IMR-90 (cell line): ENCODE results near the gene MYT1. TPM values are rescaled to one million over a fixed set of nuclear protein-coding genes. Genes with fewer than 3 reads are reported as not detected.

Experiments
- ATAC-seq: fragments of 200-7000 bp; cut with Tn5 transposase; 2 replicates; pipeline ENCODE4 v1.9.1; 2020; ENCODE audit warnings: low read depth, mild to moderate bottlenecking, moderate library complexity
- BruUV-seq: library from RNA; stranded (reverse); fragments of 400-500 nt; replicated peaks from 2 replicates; lab custom pipeline; 2021; lab: Mats Ljungman, UMichigan
- CTCF ChIA-PET: fragments of 300-600 bp; formaldehyde crosslinking; extraction: SDS; loops from one replicate; lab custom pipeline; 2021; ENCODE audit warnings: antibody characterized with exemption; lab: Yijun Ruan, JAX
- POLR2A ChIA-PET: fragments of 300-600 bp; sonication (Branson Sonifier 250); formaldehyde crosslinking; loops from one replicate; lab custom pipeline; 2022; ENCODE audit warnings: antibody characterized with exemption; ENCODE audit not compliant: unreplicated experiment; lab: Charles Lee
- DNase-seq: peaks from one replicate; pipeline ENCODE4 v3.0.0; 2013
- H2AFZ ChIP-seq: replicated peaks from 2 replicates; pipeline ENCODE3; 2013; ENCODE audit warnings: low read length, mild to moderate bottlenecking; ENCODE audit not compliant: poor library complexity
- H2AK5ac ChIP-seq: 2 replicates; pipeline ENCODE4 v1.6.1; 2013; ENCODE audit warnings: low read depth, low read length, inconsistent platforms
- H2AK9ac ChIP-seq: replicated peaks from 2 replicates; pipeline ENCODE3; 2013; ENCODE audit warnings: mild to moderate bottlenecking, low read depth, low read length, moderate library complexity; ENCODE audit not compliant: poor library complexity
- H2BK120ac ChIP-seq: 2 replicates; pipeline ENCODE4 v1.6.1; 2013; ENCODE audit warnings: low read depth, low read length, inconsistent platforms
- H2BK15ac ChIP-seq: 3 replicates; pipeline ENCODE4 v1.6.1; 2013; ENCODE audit warnings: low read depth, low read length, inconsistent platforms
- H2BK20ac ChIP-seq: 2 replicates; pipeline ENCODE4 v1.6.1; 2013; ENCODE audit warnings: low read depth, mild to moderate bottlenecking, inconsistent platforms, low read length, moderate library complexity
- H2BK5ac ChIP-seq: 2 replicates; pipeline ENCODE4 v1.6.1; 2013; ENCODE audit warnings: mild to moderate bottlenecking, low read depth, low read length, inconsistent platforms; ENCODE audit not compliant: poor library complexity, severe bottlenecking
- H3K14ac ChIP-seq: replicated peaks from 2 replicates; pipeline ENCODE4 v1.6.1; 2013; ENCODE audit warnings: low read depth, low read length, inconsistent platforms
- H3K18ac ChIP-seq: 2 replicates; pipeline ENCODE4 v1.6.1; 2013; ENCODE audit warnings: low read depth, low read length, control low read depth
- H3K23ac ChIP-seq: 2 replicates; pipeline ENCODE4 v1.6.1; 2013; ENCODE audit warnings: low read depth, low read length, inconsistent platforms
- H3K27ac ChIP-seq: 2 replicates; pipeline ENCODE4 v1.5.1; 2013; ENCODE audit warnings: mild to moderate bottlenecking, control low read depth, low read length; ENCODE audit not compliant: insufficient read depth
- H3K27me3 ChIP-seq: 2 replicates; pipeline ENCODE4 v1.6.1; 2013; ENCODE audit warnings: low read length; ENCODE audit not compliant: control insufficient read depth, insufficient read depth
- H3K36me3 ChIP-seq: 2 replicates; pipeline ENCODE4 v1.6.1; 2013; ENCODE audit warnings: low read length, mixed read lengths; ENCODE audit not compliant: control insufficient read depth, insufficient read depth
- H3K4ac ChIP-seq: 2 replicates; pipeline ENCODE4 v1.6.1; 2013; ENCODE audit warnings: low read depth, low read length, inconsistent platforms
- H3K4me1 ChIP-seq: 2 replicates; pipeline ENCODE4 v1.6.1; 2013; ENCODE audit warnings: low read length, mixed read lengths; ENCODE audit not compliant: control insufficient read depth, insufficient read depth
- H3K4me2 ChIP-seq: 2 replicates; pipeline ENCODE4 v1.6.1; 2013; ENCODE audit warnings: low read depth, mild to moderate bottlenecking, control low read depth, low read length, moderate library complexity
- H3K4me3 ChIP-seq: 2 replicates; pipeline ENCODE4 v1.5.1; 2013; ENCODE audit warnings: low read depth, mild to moderate bottlenecking, control low read depth, low read length, moderate library complexity; ENCODE audit not compliant: insufficient read depth
- H3K56ac ChIP-seq: 2 replicates; pipeline ENCODE4 v1.6.1; 2013; ENCODE audit warnings: low read length, inconsistent platforms; ENCODE audit not compliant: insufficient read depth; ENCODE audit errors: extremely low read depth
- H3K79me1 ChIP-seq, 2 experiments: 2 replicates each; pipeline ENCODE4 v1.6.1; 2013; ENCODE audit warnings: low read length in 2 of 2, inconsistent platforms in 1 of 2, low read depth in 1 of 2
- H3K9ac ChIP-seq: 2 replicates; pipeline ENCODE4 v1.6.1; 2013; ENCODE audit warnings: low read depth, low read length, control low read depth
- H3K9me1 ChIP-seq: 2 replicates; pipeline ENCODE4 v1.6.1; 2013; ENCODE audit warnings: low read length, inconsistent platforms; ENCODE audit not compliant: insufficient read depth
- H3K9me3 ChIP-seq: 2 replicates; pipeline ENCODE4 v1.6.1; 2013; ENCODE audit warnings: low read length; ENCODE audit not compliant: control insufficient read depth, insufficient read depth
- H4K20me1 ChIP-seq: 2 replicates; pipeline ENCODE4 v1.6.1; 2013; ENCODE audit warnings: low read length, inconsistent platforms; ENCODE audit not compliant: insufficient read depth
- H4K5ac ChIP-seq: 2 replicates; pipeline ENCODE4 v1.6.1; 2013; ENCODE audit warnings: mild to moderate bottlenecking, low read depth, low read length, control low read depth
- H4K8ac ChIP-seq, 2 experiments: 2 replicates each; pipeline ENCODE4 v1.6.1; 2013; ENCODE audit warnings: low read depth in 2 of 2, low read length in 2 of 2, control low read depth in 1 of 2, inconsistent platforms in 1 of 2
- H4K91ac ChIP-seq: 2 replicates; pipeline ENCODE4 v1.6.1; 2013; ENCODE audit warnings: low read depth, low read length, inconsistent platforms; ENCODE audit not compliant: insufficient read depth
- BHLHE40 ChIP-seq: fragments of 150-350 bp; IDR thresholded peaks from 2 replicates; pipeline ENCODE4 v1.6.1; 2016; ENCODE audit warnings: mild to moderate bottlenecking, low read depth, low read length
- CEBPB ChIP-seq: IDR thresholded peaks from 2 replicates; pipeline ENCODE4 v1.6.1; 2012; ENCODE audit warnings: low read depth, low read length, improper control_type of control experiment
- CHD1 ChIP-seq: IDR thresholded peaks from 2 replicates; pipeline ENCODE4 v1.6.1; 2012; ENCODE audit warnings: low read depth, low read length, improper control_type of control experiment
- FOS ChIP-seq: fragments of 150-350 bp; IDR thresholded peaks from 2 replicates; pipeline ENCODE4 v1.6.1; 2016; ENCODE audit warnings: low read depth, low read length
- MAFK ChIP-seq: IDR thresholded peaks from 2 replicates; pipeline ENCODE4 v1.6.1; 2012; ENCODE audit warnings: low read depth, low read length, improper control_type of control experiment
- MXI1 ChIP-seq: IDR thresholded peaks from 2 replicates; pipeline ENCODE4 v1.6.1; 2012; ENCODE audit warnings: low read depth, mild to moderate bottlenecking, low read length, moderate library complexity, borderline replicate concordance
- NFE2L2 ChIP-seq: fragments of 150-350 bp; IDR thresholded peaks from 2 replicates; pipeline ENCODE4 v1.6.1; 2016; ENCODE audit warnings: low read depth, mild to moderate bottlenecking, low read length
- POLR2A ChIP-seq: IDR thresholded peaks from 2 replicates; pipeline ENCODE4 v1.6.1; 2012; ENCODE audit warnings: mild to moderate bottlenecking, low read depth, low read length
- RAD21 ChIP-seq: IDR thresholded peaks from 2 replicates; pipeline ENCODE4 v1.6.1; 2012; ENCODE audit warnings: low read length, improper control_type of control experiment
- SMC3 ChIP-seq: fragments of 150-350 bp; IDR thresholded peaks from 2 replicates; pipeline ENCODE4 v1.6.1; 2016; ENCODE audit warnings: low read depth, mild to moderate bottlenecking, antibody characterized with exemption, low read length, moderate library complexity
- WGBS, 2 experiments: methylation state at CpG; one replicate each; pipeline versions ENCODE4 v1.1.5 to v1.1.7; 2013; ENCODE audit warnings: missing lambda C conversion rate in 2 of 2; ENCODE audit not compliant: insufficient read length in 1 of 2; ENCODE audit errors: extremely low coverage in 2 of 2; 5-methylcytosine and 5-hydroxymethylcytosine counted together
- dilution Hi-C: fragments of 300-500 bp; cut with HindIII; formaldehyde crosslinking; loops from one replicate; pipeline ENCODE4 v1.14.3; 2018; ENCODE audit warnings: low sequenced_read_pairs; ENCODE audit not compliant: unreplicated experiment
- in situ Hi-C: fragments of 300-500 bp; cut with MboI; formaldehyde crosslinking; loops from 3 replicates; pipeline ENCODE4 v1.14.3; 2019; ENCODE audit warnings: low sequenced_read_pairs, inconsistent platforms, mixed read lengths
- intact Hi-C: fragments of 100-400 bp; cut with micrococcal nuclease; formaldehyde crosslinking; loops from 2 replicates; pipeline ENCODE4 v1.10.0; 2022
- polyA plus RNA-seq, 3 experiments: library from polyadenylated mRNA; depleted of rRNA; stranded (reverse); fragments of >200 nt; gene quantifications; 2 replicates each; pipeline ENCODE4 v1.2.3, GENCODE V29; 2012; ENCODE audit warnings: low replicate concordance in 1 of 3
- total RNA-seq: library from RNA; depleted of rRNA; stranded (reverse); fragments of >200 nt; gene quantifications from 2 replicates; pipeline ENCODE4 v1.2.3, GENCODE V29; 2012
- TF ChIP-seq, protein P1 (sequence below): conservative IDR thresholded peaks from 2 replicates; pipeline ENCODE4 v1.5.1; 2012; ENCODE audit warnings: mild to moderate bottlenecking, low read depth, low read length, improper control_type of control experiment
- TF ChIP-seq, protein P2 (sequence below): fragments of 150-350 bp; IDR thresholded peaks from 2 replicates; pipeline ENCODE4 v1.6.1; 2016; ENCODE audit warnings: low read depth, mild to moderate bottlenecking, low read length, moderate library complexity, borderline replicate concordance

The MYT1 gene
- total and polyA plus RNA-seq, 2 of the 4 experiments (the other 2 are of a cell fraction), result not detected

DNA sequence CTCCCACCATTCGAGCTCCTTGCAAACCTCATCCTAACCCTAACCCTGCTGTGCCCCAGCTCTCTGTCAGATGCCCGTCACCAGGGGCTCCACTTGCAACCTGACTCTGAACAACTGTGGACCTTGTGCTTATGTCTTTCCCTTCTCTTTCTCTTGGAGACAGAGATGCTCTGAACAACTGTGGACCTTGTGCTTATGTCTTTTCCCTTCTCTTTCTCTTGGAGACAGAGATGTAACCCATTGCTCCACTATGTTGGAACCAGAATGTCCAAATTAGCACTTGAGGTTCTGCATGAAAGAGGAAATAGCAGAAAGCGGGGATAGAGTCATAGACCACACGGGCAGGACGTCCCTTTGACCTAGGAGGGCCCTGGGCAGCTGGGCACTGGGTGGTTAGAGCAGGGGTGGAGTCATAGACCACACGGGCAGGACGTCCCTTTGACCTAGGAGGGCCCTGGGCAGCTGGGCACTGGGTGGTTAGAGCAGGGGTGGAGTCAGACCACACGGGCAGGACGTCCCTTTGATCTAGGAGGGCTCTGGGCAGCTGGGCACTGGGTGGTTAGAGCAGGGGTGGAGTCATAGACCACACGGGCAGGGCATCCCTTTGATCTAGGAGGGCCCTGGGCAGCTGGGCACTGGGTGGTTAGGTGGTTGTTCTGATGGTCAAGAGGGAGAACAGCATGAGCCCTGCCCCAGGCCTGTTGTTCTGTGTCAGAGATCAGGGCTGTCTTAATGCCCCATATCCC, 113.5 kb downstream of the MYT1 start:
- TF ChIP-seq POLR2A, result no peak
- TF ChIP-seq FOS, result no peak
- TF ChIP-seq NFE2L2, result no peak
- TF ChIP-seq, protein P1, sequence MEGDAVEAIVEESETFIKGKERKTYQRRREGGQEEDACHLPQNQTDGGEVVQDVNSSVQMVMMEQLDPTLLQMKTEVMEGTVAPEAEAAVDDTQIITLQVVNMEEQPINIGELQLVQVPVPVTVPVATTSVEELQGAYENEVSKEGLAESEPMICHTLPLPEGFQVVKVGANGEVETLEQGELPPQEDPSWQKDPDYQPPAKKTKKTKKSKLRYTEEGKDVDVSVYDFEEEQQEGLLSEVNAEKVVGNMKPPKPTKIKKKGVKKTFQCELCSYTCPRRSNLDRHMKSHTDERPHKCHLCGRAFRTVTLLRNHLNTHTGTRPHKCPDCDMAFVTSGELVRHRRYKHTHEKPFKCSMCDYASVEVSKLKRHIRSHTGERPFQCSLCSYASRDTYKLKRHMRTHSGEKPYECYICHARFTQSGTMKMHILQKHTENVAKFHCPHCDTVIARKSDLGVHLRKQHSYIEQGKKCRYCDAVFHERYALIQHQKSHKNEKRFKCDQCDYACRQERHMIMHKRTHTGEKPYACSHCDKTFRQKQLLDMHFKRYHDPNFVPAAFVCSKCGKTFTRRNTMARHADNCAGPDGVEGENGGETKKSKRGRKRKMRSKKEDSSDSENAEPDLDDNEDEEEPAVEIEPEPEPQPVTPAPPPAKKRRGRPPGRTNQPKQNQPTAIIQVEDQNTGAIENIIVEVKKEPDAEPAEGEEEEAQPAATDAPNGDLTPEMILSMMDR, result no peak
- TF ChIP-seq SMC3, result no peak
- no peak for TF ChIP-seq MAFK
- TF ChIP-seq CHD1, result no peak
- no peak for TF ChIP-seq CEBPB
- no peak for TF ChIP-seq RAD21
- no peak for TF ChIP-seq BHLHE40
- no peak for TF ChIP-seq MXI1
- TF ChIP-seq, protein P2, sequence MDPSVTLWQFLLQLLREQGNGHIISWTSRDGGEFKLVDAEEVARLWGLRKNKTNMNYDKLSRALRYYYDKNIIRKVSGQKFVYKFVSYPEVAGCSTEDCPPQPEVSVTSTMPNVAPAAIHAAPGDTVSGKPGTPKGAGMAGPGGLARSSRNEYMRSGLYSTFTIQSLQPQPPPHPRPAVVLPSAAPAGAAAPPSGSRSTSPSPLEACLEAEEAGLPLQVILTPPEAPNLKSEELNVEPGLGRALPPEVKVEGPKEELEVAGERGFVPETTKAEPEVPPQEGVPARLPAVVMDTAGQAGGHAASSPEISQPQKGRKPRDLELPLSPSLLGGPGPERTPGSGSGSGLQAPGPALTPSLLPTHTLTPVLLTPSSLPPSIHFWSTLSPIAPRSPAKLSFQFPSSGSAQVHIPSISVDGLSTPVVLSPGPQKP, result no peak
- Histone ChIP-seq H2AK5ac (no peak overlapping the region), H3K14ac (no peak overlapping the region), H2BK120ac (no peak overlapping the region), H3K9ac (no peak overlapping the region), H2BK5ac (no peak overlapping the region), H3K9me3 (no peaks in the 10 kb centered on the region), H3K4ac (no peak overlapping the region), H3K9me1 (no peaks in the 10 kb centered on the region; the same call in 1 of the 2 replicates), H3K56ac (no peak overlapping the region), H2AK9ac (no peak overlapping the region), H4K91ac (no peak overlapping the region), H3K36me3 (peaks cover 7% of the 10 kb centered on the region), H3K23ac (no peak overlapping the region), H3K4me3 (no peak overlapping the region), H3K4me2 (no peak overlapping the region), H3K27ac (no peak overlapping the region), H4K5ac (no peak overlapping the region), H3K18ac (no peak overlapping the region), H4K8ac (no peak overlapping the region), H3K27me3 (peaks cover under 1% of the 10 kb centered on the region; the same call in 1 of the 2 replicates), H2BK20ac (no peak overlapping the region), H3K79me1 (no peaks in the 10 kb centered on the region), H3K4me1 (no peaks in the 10 kb centered on the region), H2AFZ (no peak overlapping the region), H2BK15ac (no peak overlapping the region), H4K20me1 (no peaks in the 10 kb centered on the region)
- in situ Hi-C loops (no loop called here), intact Hi-C loops (no loop called here), dilution Hi-C loops (no loop called here)
- no peak for DNase-seq
- no peak for ATAC-seq
- ChIA-PET CTCF (no interaction called here), POLR2A (no interaction called here)
- 100% methylated on average over 1 of the region's 10 CpGs; no CpG with 5 or more reads in 1 of the 2 experiments for WGBS, 2 experiments
- BruUV-seq, result no TSS peak
